GM21528 (cell line): ENCODE data around the gene KRTAP20-1.

Experiments used
- ATAC-seq: cut with Tn5 transposase; IDR thresholded peaks from one replicate; pipeline ENCODE4 v1.9.1; 2021; ENCODE audit warnings: mild to moderate bottlenecking, moderate library complexity; ENCODE audit not compliant: unreplicated experiment, low FRiP score

KRTAP20-1 gene

GRCh38 chr21:30642564-30642963 lies 26.3 kb downstream of the KRTAP20-1 start, which contains the start of gene KRTAP20-3:
Gene KRTAP20-3 (plus strand): TSS chr21:30642864.
- no peak for ATAC-seq

- no peak for ATAC-seq
Measured at GRCh38 chr21:30646904-30647414, 30.7 kb downstream of the KRTAP20-1 start.

GRCh38 chr21:30652891-30653290 lies 36.7 kb downstream of the KRTAP20-1 start:
- ATAC-seq: no peak
